GM19025 (cell line): ENCODE measurements around the gene ZNF432.

Source experiments
- ATAC-seq: cut with Tn5 transposase; IDR thresholded peaks from one replicate; pipeline ENCODE4 v1.9.1; 2021; ENCODE audit warnings: mild to moderate bottlenecking, low read depth, moderate library complexity; ENCODE audit not compliant: unreplicated experiment

Gene ZNF432

GRCh38 chr19:52020506-52020905 is 28.1 kb downstream of the ZNF432 start:
- ATAC-seq = no peak

DNA sequence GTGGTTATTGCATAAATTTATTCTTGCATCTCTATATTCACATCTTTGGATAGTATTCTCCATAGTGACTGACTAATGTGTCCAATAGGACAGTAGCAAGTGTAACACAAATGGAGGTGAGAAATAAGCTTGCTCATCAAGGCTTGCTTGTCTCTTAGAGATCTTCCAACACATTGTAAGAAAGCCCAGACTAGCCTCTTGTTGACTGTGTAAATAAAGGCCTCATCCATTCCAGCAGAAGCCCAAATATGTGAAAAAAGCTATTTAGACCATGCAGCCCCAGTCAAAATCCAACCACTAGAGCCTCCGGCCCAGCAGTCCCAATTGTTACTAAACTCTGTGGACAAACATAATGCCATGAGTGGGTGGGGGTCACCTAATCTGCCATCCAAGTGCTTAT is 38.0 kb downstream of the ZNF432 start:
- ATAC-seq = no peak

DNA sequence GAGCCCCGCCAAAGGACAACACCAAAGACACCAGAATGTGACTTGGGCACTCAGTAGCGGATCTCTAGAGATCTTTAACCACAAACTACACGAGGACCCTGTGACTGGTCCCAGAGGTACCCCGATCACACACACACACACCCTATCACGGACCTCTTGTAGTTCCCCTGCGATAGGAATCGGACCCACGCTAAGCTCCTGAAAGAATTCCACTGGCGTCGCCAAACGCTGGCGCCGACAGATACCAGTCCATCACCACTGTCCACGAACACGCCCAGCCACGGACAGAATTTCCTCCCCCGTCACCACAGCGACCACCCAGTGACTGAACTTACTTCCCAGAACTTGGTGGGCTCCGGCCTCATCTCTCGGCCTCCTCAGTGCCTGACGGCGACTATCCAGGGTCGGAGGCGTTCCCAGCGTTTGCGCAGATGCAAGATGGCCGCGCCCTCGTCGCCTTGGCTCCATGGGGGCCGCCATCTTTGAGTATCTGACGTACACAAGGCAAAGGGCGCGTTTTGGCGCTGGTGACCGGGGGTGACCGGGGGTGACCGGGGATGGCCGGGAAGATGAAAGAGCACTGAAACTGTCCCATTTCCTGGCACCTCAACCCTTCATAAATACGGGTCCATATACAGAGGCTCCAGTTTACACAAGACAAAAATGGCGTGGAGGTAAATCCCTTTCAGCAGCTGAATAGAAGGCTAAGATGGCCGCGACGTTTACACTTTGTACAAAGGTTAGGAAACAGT is 40.7 kb downstream of the ZNF432 start, which contains the start of gene ZNF615:
Gene ZNF615 (minus strand): TSS at position 406 of the 752 bp plus-strand sequence. CDS start 4,500 bp downstream, outside the sequence.
- peak; percentile 95 for ATAC-seq

DNA sequence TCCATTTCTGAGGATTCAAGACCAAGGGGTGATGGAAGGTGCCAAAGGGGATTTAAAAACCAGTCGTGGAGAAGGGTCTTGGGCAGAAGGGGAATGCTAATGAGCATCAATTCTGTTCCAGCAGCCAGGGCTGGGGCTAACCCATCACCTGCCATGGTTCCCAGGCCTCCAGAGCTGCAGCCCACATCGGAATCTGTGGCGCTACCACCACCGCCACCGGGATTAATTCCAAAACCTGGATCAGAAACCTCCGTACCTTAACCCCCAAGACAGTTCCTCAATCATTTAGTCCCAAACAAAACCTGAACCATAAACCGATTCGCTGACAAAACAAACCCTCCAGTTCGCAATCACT is 41.2 kb downstream of the ZNF432 start:
- no peak for ATAC-seq

GRCh38 chr19:51994048-51994644 is 54.5 kb downstream of the ZNF432 start:
- ATAC-seq = no peak

- no peak for ATAC-seq
Measured at GRCh38 chr19:51993422-51993821, 55.2 kb downstream of the ZNF432 start.

DNA sequence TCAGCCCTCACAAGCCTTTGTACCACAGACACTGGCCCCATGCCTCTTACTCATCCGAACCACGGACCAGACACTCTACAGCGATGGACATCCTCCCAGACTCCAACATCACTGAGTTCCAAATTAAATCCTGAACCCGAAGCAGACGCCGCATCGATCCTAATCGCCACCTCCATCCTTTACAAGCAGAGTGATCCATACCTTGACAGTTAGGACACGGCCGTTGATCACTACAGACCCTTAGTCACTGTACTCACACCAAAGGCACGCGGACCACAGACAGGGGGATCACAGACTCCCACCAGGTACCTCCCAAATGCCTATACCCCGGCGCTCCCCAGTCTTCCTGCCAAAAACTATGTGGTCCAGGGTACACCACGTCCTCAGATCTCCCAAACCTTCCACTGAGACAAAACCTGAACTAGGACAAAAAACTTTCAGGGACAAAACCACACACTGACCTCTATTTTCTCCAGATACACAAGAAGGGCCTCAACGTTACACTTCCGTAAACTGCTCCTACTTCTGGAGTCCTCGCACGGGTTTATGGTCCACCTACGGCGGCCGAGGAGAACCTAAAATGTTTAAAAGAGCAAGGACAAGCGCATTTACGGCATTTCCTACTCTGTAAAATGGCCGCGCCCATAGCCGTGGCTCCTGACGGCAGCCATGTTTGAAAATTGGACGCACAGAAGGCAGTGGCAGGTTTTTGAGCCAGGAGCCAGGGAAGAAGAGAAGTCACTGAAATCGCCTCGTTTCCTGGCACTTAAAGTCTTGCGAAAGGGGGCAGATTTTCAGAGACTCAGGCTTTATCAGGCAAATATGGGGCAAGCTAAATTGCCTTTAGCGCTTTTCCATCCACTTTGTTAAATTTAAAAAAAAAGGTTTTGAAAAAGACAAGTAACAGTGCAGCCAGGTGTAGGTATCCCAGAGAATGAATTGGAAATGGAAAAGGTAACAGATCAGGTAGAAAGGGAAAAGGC is 62.0 kb downstream of the ZNF432 start, which contains the start of gene ZNF350:
Gene ZNF350 (minus strand): TSS at position 532 of the 983 bp plus-strand sequence. CDS start 12,480 bp downstream, outside the sequence.
- ATAC-seq = peak; percentile 79

DNA sequence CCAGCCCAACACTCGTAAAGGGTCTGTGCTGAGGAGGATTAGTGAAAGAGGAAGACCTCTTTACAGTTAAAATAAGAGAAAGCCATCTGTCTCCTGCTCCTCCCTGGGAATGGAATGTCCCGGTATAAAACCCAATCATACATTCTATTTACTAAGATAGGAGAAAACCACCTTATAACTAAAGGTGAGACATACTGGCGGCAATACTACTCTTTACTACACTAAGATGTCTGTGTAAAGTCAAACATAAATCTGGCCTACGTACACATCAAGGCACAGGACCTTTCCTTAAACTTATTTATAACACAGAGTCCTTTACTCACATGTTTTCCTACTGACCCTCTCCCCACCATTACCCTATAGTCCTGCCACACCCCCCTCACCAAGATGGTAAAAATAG is 65.3 kb downstream of the ZNF432 start:
- no peak for ATAC-seq
